Mucosa of rectum (tissue), 2 donors: ENCODE measurements around the gene PARD3.

ENCODE experiments used
- H3K27ac ChIP-seq, 2 donors: one replicate each; pipeline ENCODE4 v1.7.0; 2013; ENCODE audit warnings: inconsistent platforms in 2 of 2, low read depth in 2 of 2, low read length in 2 of 2
- H3K27me3 ChIP-seq, 2 donors: one replicate each; pipeline ENCODE4 v1.7.0; 2013; ENCODE audit warnings: low read length in 2 of 2; ENCODE audit not compliant: control insufficient read depth in 2 of 2, insufficient read depth in 2 of 2
- H3K36me3 ChIP-seq, 2 donors: one replicate each; pipeline ENCODE4 v1.7.0; 2013; ENCODE audit warnings: low read length in 2 of 2; ENCODE audit not compliant: control insufficient read depth in 2 of 2, insufficient read depth in 2 of 2
- H3K4me1 ChIP-seq, 2 donors: one replicate each; pipeline ENCODE4 v1.7.0; 2013; ENCODE audit warnings: low read length in 2 of 2, mild to moderate bottlenecking in 1 of 2; ENCODE audit not compliant: control insufficient read depth in 2 of 2, insufficient read depth in 2 of 2
- H3K4me3 ChIP-seq, 2 donors: one replicate each; pipeline ENCODE4 v1.7.0; 2013; ENCODE audit warnings: low read length in 2 of 2
- H3K9ac ChIP-seq, 2 donors: one replicate each; pipeline ENCODE4 v1.7.0; 2013; ENCODE audit warnings: low read length in 2 of 2, low read depth in 1 of 2, mild to moderate bottlenecking in 1 of 2
- H3K9me3 ChIP-seq, 2 donors: one replicate each; pipeline ENCODE4 v1.7.0; 2013; ENCODE audit warnings: low read length in 2 of 2; ENCODE audit not compliant: control insufficient read depth in 2 of 2
- donor health status: healthy.
- donor health status: Normal muscosa, but diverticular disease.

PARD3 gene

GRCh38 chr10:34175121-34175520 is 640.0 kb downstream of the PARD3 start:
- Histone ChIP-seq H3K27ac (no peak overlapping the region), H3K4me3 (no peak overlapping the region), H3K4me1 (no peaks in the 10 kb centered on the region), H3K9me3 (no peaks in the 10 kb centered on the region), H3K27me3 (no peaks in the 10 kb centered on the region), H3K36me3 (no peaks in the 10 kb centered on the region), H3K9ac (no peak overlapping the region)

- H3K4me3 ChIP-seq: no peak overlapping the region
- H3K36me3 ChIP-seq: no peaks in the 10 kb centered on the region
- no peak overlapping the region for H3K27ac ChIP-seq
- H3K4me1 ChIP-seq: no peaks in the 10 kb centered on the region
- no peaks in the 10 kb centered on the region for H3K27me3 ChIP-seq
- H3K9ac ChIP-seq: no peak overlapping the region
- no peaks in the 10 kb centered on the region for H3K9me3 ChIP-seq
Observed at GRCh38 chr10:34172936-34173533, 642.1 kb downstream of the PARD3 start.

GRCh38 chr10:34171957-34172527 is 643.1 kb downstream of the PARD3 start:
- Histone ChIP-seq H3K4me3 (no peak overlapping the region), H3K36me3 (no peaks in the 10 kb centered on the region), H3K4me1 (no peaks in the 10 kb centered on the region), H3K27ac (no peak overlapping the region), H3K9ac (no peak overlapping the region), H3K9me3 (no peaks in the 10 kb centered on the region), H3K27me3 (no peaks in the 10 kb centered on the region)

GRCh38 chr10:34169677-34170076 is 645.4 kb downstream of the PARD3 start:
- H3K9ac ChIP-seq: no peak overlapping the region
- no peak overlapping the region for H3K4me3 ChIP-seq
- no peak overlapping the region for H3K27ac ChIP-seq
- H3K9me3 ChIP-seq: no peaks in the 10 kb centered on the region
- H3K36me3 ChIP-seq: no peaks in the 10 kb centered on the region
- no peaks in the 10 kb centered on the region for H3K27me3 ChIP-seq
- H3K4me1 ChIP-seq: no peaks in the 10 kb centered on the region

GRCh38 chr10:34169131-34169530 is 646.0 kb downstream of the PARD3 start:
- H3K9me3 ChIP-seq: no peaks in the 10 kb centered on the region
- no peak overlapping the region for H3K4me3 ChIP-seq
- no peak overlapping the region for H3K27ac ChIP-seq
- no peaks in the 10 kb centered on the region for H3K27me3 ChIP-seq
- H3K36me3 ChIP-seq: no peaks in the 10 kb centered on the region
- H3K9ac ChIP-seq: no peak overlapping the region
- no peaks in the 10 kb centered on the region for H3K4me1 ChIP-seq

- H3K36me3 ChIP-seq: no peaks in the 10 kb centered on the region
- no peak overlapping the region for H3K27ac ChIP-seq
- H3K9ac ChIP-seq: no peak overlapping the region
- H3K4me3 ChIP-seq: no peak overlapping the region
- H3K27me3 ChIP-seq: no peaks in the 10 kb centered on the region
- H3K9me3 ChIP-seq: no peaks in the 10 kb centered on the region
- no peaks in the 10 kb centered on the region for H3K4me1 ChIP-seq
Observed at GRCh38 chr10:34168439-34168838, 646.7 kb downstream of the PARD3 start.

- H3K9ac ChIP-seq: no peak overlapping the region
- H3K27me3 ChIP-seq: no peaks in the 10 kb centered on the region
- no peak overlapping the region for H3K27ac ChIP-seq
Observed at GRCh38 chr10:34166823-34167222, 648.3 kb downstream of the PARD3 start.

GRCh38 chr10:34166354-34166753 is 648.7 kb downstream of the PARD3 start:
- Histone ChIP-seq H3K36me3 (no peaks in the 10 kb centered on the region), H3K4me1 (no peaks in the 10 kb centered on the region), H3K27ac (no peak overlapping the region), H3K9ac (no peak overlapping the region), H3K4me3 (no peak overlapping the region), H3K9me3 (no peaks in the 10 kb centered on the region), H3K27me3 (no peaks in the 10 kb centered on the region)

More at GRCh38 chr10:34166823-34167222, 648.3 kb downstream of the PARD3 start:
- no peaks in the 10 kb centered on the region for H3K36me3 ChIP-seq
- no peak overlapping the region for H3K4me3 ChIP-seq
- H3K9me3 ChIP-seq: no peaks in the 10 kb centered on the region
- H3K4me1 ChIP-seq: no peaks in the 10 kb centered on the region

GRCh38 chr10:34164029-34164428 is 651.1 kb downstream of the PARD3 start:
- no peaks in the 10 kb centered on the region for H3K27me3 ChIP-seq
- no peaks in the 10 kb centered on the region for H3K4me1 ChIP-seq
- no peaks in the 10 kb centered on the region for H3K36me3 ChIP-seq
- no peaks in the 10 kb centered on the region for H3K9me3 ChIP-seq
- H3K27ac ChIP-seq: no peak overlapping the region
- H3K4me3 ChIP-seq: no peak overlapping the region
- H3K9ac ChIP-seq: no peak overlapping the region

GRCh38 chr10:34163075-34163905 is 651.8 kb downstream of the PARD3 start:
- Histone ChIP-seq H3K9me3 (no peaks in the 10 kb centered on the region), H3K4me3 (no peak overlapping the region), H3K27me3 (no peaks in the 10 kb centered on the region), H3K9ac (no peak overlapping the region), H3K27ac (no peak overlapping the region), H3K36me3 (no peaks in the 10 kb centered on the region), H3K4me1 (no peaks in the 10 kb centered on the region)
